Fibroblast of skin of right quadriceps (primary cell): ENCODE results near the gene MAPRE2.

Experiments
- DNase-seq: peaks from one replicate; pipeline ENCODE4 v3.0.0-alpha.2; 2013

MAPRE2 gene

DNA sequence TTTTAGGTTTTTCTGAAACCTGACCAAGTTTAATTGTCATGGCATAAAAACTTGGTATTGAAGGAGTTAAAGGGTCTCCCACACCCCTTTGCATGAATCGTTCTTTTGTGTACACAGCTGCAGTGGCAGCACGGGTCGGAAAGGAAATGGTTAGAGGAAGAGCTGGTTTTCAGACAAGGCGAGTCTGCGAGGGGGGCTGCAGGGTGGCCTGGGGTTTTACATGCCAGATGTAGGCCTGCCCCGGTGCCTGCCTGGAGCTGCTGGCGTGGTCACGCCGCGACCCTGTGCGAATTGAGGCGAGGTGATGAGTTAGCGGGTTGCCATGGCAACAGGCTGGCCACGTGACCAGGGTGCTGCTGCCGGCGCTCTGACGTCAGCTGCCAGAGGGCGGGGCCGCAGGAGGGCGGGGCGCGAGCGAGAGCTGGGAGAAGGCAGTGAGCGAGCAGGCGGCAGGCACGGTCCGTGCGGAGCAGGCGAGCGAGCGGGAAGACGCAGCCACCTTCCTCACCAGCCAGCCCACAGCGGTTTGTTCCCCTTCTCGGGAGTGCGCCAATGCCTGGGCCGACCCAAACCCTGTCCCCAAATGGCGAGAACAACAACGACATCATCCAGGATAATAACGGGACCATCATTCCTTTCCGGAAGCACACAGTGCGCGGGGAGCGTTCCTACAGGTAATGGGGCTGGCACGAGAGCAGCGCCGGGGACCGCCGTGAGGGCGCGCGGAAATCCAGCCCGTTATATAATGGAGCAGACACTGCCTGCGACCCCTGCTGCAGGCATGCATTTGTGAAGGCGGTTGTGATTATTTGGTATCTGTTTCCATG lies at the start of gene MAPRE2:
Gene MAPRE2 (plus strand): TSS at position 426 of the 827 bp plus-strand sequence. CDS start 127 bp downstream, at position 553.
- DNase-seq: peak; percentile 96

DNA sequence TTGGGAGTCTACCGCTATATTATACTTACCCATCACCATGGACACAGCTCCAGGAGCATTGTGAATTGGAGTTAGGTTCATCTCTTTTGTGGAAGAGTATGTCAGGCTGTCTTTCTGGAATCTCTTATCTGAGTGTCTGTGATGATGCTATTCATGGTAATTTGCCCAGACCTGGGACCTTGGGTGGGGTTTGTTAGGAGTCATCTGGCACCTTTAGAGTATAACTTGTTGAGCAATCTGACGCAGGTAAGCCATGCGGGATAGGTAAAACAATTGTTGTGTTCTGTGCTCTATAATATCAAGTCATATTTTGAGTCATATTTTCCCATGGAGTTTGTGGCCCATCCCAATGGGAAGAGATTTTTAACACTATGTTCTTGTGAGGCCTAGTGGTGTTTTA lies 49.7 kb upstream of the MAPRE2 start:
- DNase-seq: no peak

DNA sequence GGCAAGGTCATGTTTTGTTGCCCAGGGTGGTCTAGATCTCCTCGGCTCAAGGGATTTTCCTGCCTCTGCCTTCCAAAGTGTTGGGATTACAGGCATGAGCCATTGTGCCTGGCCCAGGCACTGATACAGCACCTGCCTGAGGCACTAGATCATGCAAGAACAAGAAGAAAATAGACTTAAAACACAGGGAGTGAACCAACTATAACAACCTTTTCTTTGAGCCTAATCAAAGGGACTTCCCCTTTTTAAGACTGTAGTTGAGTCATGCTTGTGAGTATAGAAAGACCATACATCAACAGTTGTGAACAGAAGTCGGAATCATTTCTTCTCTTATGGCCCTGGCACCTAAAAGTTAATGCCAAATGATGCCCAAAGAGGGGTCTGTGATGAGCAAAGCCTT lies 47.9 kb upstream of the MAPRE2 start:
- no peak for DNase-seq

DNA sequence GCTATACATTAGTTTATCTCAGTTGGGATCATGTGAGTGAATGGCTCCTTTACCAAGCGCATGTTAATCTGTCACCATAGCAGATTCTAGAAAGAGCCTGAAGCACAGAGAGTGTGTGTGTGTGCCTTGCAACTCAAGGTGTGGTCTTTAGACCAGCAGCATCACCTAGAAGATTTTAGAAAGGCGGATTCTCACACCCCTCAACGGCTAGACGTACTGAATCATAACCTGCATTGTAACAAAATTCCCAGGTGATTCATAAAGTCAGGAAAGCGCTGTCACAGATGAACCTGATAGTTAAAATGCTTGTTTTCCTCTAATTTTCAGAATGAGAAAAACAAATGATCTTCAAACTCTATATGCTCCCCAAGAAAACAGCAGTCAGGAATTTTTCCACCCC lies 45.5 kb upstream of the MAPRE2 start:
- no peak for DNase-seq

DNA sequence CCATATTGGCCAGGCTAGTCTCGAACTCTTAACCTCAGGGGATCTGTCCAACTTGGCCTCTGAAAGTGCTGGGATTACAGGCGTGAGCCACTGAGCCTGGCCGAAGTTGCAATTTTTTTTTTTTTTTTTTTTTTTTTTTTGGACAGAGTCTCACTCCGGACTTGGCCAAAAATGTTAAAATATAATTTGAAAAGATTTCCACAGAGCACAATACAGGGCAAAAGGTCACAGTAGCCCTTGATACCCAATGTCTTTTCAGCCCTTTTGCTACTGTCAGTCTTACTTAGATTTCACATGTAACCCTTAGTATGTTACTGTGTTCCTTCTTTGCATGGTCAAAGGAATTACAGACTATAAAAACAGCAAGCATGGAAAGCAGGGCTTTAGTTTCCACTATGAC lies 42.6 kb upstream of the MAPRE2 start:
- no peak for DNase-seq

DNA sequence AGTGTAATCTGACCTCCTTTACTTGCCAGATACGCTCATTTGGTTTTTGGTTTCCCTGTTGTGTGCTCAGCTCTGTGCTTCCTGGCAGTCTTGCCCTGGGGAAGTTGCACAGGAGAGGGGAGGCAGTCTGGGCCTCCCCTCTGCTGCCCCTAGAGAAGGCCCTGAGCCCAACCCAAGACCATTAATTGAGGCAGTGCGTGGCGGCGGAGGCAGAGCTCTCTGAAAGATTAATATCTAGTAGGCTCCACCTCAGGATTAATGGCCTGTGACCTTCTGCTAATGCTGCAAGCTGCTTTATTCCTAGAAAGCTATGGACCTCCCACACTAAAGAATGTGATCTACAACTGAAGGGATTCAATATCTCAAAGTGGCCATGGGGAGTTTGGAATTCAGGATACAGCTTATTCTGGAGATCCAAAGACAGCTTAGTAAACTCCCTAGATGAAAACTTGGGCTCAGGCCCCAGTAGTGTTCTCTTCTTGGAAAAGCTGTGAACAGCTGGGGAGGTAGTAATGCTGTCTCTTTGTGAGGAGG lies 41.4 kb upstream of the MAPRE2 start:
- no peak for DNase-seq

DNA sequence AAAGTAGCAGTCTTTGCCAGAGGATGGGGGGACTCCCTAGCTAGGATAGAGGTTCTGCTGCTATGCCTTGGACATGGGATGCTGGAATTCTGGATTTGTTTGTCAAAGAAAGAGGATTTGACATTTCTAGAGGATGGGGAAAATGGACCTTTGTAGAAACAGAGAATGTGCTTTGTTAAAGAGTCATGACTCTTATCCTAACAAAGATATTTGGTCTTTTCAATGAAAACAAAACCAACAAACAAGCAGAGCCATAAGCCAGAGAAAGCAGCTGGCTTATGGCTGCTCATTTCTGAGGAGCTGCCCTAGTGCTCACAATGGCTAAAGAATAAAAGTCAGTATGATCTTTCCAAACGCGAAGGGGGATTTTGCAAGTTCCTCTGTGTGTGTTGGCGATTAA lies 40.8 kb upstream of the MAPRE2 start:
- DNase-seq: no peak

DNA sequence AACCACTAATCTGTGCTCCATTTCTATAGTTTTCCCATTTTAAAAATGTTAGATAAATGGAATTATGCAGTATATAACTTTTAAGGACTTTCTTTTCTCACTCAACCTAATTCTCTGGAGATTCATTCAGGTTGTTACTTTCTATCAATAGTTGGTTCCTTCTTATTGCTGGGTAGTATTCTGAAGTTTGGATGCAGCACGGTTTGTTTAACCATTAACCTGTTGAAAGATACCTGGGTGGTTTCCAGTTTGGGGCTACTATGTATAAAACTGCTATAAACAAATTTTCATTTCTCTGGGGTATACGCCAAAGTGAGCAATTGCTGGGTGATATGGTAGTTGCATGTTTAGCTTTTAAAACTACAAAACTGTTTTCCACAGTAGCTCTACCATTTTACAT lies 39.1 kb upstream of the MAPRE2 start:
- DNase-seq: no peak

DNA sequence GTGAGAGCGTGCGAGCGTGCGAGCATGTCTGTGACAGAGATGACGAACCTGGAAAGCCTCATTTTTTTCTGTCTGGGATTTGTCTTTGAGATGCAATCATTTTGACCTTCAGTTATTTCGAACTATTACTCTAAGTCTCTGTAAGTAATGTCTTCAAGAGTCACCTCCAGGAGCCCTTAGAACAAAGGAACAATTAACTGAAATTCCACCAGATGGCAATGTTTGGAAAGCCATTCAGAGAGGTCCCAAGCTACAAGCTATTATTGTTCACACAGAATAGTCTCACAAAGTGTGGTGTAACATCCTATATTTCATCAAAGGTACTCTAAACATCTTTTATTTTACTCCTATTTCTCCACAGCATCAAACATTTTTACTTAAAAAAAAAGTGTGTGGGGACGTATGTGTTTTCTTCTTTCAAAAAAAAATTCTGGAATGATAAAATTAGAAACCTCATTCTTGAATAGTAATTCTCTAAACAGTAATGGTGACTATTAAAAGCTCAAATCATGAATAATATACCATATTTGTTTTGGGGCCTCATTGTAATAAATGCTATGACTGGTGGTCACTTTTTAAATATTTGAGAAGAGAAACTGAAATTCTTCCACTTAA lies 35.1 kb upstream of the MAPRE2 start:
- DNase-seq: peak; percentile 64

DNA sequence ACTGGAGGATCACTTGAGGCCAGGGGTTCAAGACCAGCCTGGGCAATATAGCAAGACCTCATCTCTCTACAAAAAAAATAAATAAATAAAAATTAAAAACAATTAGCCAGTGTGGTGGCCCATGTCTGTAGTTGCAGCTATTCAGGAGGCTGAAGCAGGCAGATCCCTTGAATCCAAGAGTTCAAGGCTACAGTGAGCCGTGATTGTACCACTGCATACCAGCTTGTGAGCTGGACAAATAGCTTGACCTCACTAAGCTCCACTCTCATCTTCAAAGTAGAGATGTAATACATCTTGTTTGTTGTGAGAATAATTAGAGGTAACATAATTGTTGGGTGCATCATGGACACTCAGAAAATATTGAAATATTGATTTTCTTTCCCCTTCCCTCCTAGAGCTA lies 31.1 kb upstream of the MAPRE2 start:
- DNase-seq: no peak

DNA sequence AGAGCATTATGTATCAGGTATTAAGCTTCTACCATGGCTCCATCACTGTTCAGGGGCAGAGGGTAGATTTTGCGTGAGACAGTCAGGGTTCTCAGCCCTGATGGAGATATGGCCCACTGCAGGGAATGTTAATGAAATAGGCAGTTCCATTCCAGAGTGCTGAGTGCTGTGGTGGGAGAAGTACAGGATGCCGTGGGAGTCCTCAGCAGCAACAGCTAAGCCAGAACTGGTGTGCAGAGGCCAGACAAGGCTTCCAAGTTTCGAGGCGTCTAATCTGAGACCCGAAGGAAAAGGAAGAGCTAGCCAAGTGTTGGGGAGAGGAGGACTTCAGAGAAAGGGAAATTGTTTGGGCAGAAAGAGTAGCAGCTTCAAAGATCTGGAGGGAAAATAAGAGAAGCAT lies 30.2 kb upstream of the MAPRE2 start:
- no peak for DNase-seq

DNA sequence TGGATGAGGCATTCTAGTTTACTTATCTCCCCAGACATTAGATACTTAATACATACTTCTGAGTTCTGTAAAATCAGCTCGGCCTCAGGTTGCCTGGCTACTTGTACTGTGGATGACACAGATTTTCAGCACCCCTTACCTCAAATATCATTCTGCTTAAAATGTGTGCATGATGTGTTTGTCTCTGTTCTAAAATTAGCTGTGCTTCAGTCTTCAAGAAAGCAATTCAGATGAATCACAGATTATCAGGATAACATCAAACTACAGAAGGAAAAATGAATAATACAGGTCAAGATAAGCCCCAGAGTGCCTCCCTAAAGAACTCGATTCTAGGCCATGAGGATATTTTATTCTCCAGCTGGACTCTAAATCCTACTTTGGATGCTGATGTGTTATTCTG lies 21.3 kb upstream of the MAPRE2 start:
- peak; percentile 39 for DNase-seq

DNA sequence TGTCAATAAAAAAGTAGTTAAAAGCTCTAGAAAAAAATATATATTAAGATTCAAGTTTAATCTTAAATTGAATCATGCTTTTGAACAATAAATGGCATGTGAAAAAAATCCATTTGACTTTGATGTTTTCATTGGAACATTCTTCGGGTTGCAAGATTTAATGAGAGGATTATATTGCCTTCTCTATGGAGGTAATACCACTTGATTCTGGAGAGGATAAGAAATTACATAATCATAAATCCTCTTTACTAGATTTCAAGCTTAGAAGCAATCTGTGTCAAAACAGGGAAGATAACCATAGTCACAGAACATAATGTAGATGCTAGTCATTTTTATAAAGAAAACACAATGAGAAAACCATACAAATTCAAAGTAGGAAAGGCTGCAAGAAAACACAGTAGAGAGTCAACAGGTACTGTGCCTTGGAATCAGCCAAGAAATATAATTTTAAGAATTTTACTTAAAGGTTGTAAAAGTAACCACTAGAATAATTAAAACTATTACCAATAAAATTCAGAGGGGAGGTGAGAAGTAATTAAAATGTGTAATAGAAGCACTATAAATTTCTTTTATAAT lies 18.7 kb upstream of the MAPRE2 start:
- no peak for DNase-seq

DNA sequence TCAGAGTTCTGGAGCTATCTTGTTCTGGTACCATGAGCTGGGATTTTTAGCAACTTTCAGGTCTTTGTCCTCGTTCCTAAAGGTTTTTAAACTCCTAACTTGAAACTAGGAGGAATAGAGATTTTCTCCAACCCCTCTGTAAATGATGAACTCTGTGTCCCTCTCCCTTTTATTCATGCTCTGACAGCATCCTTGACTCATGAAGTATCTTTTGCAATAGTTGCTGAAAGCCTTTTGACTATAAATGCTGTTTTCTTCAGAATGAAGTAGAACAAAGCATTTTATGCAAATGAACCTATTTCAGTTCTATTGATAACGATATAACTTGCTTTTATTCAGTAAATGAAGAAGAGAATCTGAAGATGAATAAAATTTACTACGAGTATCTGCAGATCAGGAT lies 17.0 kb upstream of the MAPRE2 start:
- no peak for DNase-seq

DNA sequence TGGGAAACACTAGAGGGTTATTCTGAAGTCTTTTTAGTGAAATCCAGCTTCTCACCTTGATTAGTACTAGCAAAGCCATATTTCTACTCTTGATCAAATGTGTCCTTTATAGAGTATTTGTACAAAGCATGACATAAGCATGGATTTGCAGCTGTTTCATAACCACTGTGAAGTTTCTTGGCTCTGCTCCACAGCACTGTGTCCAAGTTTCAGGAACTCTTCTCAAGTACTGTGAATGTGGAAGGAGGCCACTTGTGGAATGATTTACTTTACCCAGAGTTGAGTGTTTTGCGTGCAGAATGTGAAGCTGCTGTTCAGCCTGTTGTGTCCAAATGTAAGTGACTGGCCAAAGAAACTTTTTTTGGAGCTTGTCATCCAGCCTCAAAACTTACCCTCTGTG lies 16.2 kb upstream of the MAPRE2 start:
- DNase-seq: peak; percentile 78

DNA sequence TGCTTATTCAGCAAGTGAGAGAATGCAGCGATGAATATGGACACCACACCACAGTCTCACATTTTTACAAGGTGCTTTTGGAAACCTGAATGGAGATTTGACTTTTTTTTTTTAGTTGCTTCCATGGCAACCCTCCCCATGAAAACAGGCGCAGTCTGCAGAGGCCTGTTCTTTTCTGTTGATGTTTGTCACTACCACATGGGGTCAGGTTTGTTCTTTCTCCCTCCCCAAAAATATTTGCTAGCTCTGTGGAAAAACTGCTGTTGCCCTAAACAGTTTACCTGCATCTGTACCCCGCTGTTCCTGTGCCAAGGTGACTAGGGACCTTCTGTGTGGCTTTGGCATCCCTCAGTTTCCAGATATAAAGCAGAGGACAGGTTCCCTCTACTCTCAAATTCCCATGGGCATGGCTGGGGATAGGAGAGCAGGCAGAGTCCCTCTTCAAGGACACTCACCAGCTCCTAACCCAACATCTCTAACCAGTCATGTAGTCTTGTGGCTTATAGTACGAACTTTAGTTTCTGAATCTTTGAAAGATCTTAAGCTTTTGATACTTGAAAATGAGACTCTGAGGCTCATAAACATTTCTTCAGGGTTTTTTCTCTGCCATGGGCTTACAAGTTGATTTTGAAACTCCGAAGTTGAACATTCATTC lies 14.7 kb upstream of the MAPRE2 start:
- no peak for DNase-seq

DNA sequence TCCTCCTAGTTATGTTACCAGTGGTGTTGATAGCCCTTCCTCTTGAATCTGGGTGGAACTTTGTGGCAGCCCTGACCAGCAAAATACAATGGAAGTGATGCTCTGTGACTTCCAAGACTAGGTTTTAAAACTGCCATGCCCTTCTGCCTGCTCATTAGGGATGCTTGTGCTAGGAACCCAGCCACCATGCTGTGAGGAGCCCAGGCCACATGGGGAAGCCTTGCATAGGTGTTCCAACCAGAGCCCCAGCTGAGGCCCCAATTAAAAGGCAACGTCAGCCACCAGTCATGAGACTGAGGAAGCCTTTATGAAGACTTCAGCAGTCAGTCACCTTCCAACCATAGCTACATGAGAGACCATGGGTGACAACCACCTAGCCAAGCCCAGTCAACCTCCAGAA lies 14.0 kb upstream of the MAPRE2 start:
- no peak for DNase-seq

DNA sequence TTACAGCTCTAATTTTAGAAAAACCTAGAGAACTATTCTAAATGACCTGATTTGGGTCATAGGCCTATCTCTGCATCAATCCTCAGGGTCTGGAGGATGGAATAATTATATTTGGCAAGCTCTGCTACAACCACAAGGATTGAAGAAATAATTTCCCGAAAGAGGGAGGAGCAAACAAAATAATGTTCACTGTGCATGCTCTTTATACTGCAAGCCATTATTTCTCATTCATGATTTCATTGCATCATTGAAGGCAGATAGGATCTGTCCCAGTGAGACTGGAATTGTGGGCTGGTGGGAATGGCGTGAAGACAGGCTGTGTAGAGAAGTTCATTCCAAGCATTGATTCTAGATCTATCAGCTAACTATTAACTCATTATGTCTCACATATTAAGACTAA lies 12.7 kb upstream of the MAPRE2 start:
- DNase-seq: peak; percentile 78

DNA sequence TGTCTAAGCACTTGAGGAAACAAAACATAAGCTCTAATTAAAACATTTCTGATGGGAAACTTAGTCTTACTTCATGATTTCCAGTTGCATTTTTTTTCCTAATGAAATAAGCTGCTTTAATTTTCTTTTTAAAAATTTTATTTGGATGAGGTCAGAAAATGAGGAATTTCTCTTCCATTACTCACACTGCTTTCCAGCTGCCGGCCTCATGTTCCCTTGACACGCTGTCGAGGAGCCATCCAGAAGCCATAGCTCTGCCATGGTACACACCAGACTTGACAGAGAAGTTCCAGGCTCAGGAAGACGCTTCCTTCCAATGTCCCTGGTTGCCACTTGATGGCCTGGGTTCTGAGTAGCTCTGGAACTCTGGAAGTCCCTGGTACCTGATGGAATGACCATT lies 12.1 kb upstream of the MAPRE2 start:
- peak; percentile 75 for DNase-seq

DNA sequence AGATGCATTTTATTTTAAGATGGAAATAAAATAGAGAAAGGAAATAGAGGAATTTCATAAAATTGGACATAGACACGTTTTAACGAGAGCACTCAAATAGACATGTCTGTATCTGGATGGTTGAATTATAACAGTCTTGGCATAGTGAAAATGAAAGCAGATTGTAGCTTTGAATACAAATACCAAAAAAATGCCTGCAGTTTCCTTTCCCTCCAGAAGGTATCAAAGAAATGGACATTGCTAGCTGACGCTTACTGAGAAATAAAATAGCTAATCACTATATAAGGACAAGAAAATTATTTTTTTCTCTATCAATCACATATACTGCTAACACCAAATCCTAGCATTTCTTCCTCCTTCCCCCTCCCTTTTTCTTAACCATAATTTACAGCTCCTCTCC lies 11.4 kb upstream of the MAPRE2 start:
- no peak for DNase-seq

DNA sequence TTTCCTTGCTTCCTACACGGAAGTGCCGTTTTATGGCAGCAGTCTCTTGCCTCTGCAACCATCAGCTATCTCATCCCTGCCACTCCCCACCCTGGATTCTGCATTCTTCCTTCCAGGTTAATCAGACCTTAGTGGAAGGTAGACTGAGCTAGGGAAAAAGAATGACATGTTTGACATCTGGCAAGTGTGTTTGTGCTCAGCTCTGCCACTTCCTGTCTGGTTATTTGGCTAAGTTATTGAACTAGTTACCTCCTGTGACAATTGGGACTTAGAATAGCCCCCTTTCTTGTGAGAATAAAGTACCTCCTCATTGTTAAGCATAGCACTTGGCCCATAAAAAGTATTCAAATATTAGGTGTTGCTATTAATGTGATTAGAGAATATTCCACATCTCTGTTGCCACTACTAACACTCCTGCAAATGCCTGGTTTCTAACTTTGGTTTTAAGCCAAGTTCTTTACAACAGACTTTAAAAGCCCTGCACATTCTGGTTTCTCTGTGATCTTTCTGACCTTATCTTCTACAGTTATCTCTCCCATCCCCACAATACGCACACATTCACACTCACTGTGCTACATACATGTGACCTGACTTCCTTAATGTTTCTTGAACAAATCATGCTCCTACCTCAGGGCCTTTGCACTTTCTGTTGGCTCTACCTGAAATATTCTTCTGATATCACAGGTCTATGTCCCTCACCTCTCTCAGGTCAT lies 10.8 kb upstream of the MAPRE2 start:
- DNase-seq: no peak

DNA sequence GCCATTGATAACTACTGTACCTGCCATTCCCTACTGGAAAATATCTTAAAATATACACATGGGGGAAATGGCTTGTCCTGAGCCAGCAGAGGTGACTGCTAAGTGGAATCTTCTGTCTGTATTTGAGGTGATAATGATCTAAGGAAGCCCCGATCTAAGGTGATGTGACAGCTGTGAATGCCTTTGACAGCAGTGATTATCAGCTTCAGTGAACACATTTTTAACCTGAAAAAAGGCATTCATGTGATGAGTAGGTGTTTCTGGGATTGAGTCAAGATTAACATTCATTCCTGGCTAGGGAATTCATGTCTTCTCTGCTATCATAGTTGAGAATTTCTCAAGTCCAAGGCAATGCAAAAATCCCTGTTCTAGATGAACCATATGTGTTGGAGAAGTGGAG lies 9.1 kb upstream of the MAPRE2 start:
- DNase-seq: no peak

DNA sequence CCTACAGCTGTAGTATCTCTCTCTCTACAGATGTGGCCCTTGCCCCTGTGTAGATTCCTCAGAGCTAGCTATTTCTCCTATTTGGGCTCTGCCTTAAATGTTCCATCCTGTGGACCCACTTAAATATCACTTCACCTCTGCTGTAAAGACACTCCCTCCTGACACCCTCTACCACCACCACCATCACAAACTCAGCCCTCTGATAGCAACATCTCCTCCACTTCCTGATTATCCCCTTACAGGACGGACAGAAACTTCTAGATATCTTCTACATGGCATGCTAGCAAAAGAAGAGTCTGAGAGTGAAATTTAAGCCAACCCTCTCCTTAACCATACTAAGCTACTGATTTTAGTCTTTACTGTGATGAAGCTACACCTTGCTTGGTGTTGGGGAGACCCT lies 3.2 kb upstream of the MAPRE2 start:
- no peak for DNase-seq
